HG03520 (cell line): Measurements from ENCODE around the gene C3AR1.
A peak's percentile ranks its signal among the peaks of the same experiment; 100 is the strongest.
"Not testable (repeated sequence)": the region's sequence is repeated elsewhere in the genome, so short reads cannot be mapped to it uniquely, and the experiment has no call there.

ENCODE experiments used
- ATAC-seq: cut with Tn5 transposase; IDR thresholded peaks from one replicate; pipeline ENCODE4 v1.9.1; 2021; ENCODE audit warnings: mild to moderate bottlenecking, moderate library complexity; ENCODE audit not compliant: unreplicated experiment

C3AR1 gene

GRCh38 chr12:8031017-8031416 lies 35.1 kb downstream of the C3AR1 start:
- ATAC-seq: not testable (repeated sequence)

GRCh38 chr12:8030189-8030588 lies 36.0 kb downstream of the C3AR1 start:
- ATAC-seq: no peak

GRCh38 chr12:8028267-8028666 lies 37.9 kb downstream of the C3AR1 start:
- ATAC-seq: no peak

DNA sequence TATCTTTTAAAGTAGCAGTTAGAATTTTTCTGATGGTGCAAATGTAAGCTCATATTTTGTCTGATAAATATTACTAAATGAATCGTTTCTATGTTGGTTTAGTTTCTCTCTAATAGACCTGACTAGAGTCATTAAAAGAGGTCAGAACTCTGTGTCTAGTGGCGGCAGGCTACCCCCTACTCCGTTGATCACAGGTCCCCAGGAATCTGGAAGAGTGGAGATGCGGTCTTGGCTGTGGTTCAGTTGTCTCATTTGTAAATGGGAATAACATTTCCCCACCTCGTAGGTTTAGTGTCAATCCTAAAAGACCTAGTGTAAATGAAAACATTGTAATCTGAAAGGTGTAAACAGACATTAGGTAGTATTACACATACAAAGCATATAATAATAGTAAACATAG lies 38.3 kb downstream of the C3AR1 start:
- no peak for ATAC-seq

- peak; percentile 95 for ATAC-seq
These were observed 39.8 kb downstream of the C3AR1 start for GRCh38 chr12:8026291-8026900.

DNA sequence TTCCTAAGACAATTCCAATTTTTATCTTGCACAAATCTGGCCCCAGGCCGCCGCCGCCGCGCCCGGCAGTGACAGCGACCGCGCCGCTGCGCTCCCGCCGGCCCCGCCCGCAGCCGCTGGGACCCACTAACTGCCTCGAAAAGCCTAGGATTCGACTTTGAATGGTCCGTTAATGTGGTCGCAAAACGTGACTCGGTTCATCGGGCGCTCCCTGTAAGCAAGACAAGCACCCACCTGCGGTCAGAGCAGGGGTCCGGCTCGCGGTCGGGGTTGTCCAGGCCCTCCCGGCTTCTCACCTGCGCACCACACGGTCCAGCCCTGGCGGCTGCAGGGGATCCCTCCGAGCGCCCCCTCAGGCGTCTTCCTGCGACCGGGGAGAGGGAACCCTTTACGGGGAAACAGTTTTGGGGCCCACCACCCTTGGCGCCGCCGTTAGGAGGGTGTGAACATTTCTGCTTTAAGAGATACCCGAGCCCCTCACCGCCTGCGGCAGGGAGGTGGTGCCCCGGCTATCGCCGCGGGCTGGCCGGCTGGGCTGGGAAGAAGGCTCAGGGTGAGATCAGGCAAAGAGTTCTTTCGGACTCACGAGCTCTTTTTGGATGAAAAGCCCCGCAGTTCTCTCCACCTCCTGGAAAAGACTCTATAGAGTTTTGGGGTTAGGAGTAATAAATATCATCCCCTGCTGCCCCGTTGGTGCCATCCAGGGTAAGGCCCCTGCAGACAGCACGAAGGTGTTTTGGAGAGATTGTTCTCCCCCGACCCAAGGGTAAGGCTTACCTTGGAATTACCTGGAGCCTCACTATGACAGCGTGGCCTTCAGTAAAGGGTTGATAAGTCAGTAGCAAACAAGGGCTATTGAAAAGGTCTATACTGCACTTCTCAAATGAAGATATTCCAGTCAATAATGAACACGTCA lies 47.2 kb downstream of the C3AR1 start:
- ATAC-seq: no peak

DNA sequence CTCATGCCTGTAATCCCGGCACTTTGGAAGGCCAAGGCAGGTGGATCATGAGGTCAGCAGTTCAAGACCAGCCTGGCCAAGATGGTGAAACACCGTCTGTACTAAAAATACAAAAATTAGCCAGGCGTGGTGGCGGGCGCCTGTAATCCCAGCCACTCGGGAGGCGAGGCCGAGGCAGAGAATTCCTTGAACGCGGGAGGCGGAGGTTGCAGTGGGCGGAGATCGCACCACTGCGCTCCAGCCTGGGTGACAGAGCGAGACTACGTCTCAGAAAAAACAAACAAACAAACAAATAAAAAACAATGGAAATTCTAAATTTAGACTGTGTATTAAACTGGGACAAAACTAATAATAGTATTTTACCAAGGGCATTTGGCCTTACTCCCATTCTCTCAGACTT lies 47.9 kb downstream of the C3AR1 start:
- not testable (repeated sequence) for ATAC-seq

GRCh38 chr12:8014836-8015235 lies 51.3 kb downstream of the C3AR1 start:
- ATAC-seq: no peak

DNA sequence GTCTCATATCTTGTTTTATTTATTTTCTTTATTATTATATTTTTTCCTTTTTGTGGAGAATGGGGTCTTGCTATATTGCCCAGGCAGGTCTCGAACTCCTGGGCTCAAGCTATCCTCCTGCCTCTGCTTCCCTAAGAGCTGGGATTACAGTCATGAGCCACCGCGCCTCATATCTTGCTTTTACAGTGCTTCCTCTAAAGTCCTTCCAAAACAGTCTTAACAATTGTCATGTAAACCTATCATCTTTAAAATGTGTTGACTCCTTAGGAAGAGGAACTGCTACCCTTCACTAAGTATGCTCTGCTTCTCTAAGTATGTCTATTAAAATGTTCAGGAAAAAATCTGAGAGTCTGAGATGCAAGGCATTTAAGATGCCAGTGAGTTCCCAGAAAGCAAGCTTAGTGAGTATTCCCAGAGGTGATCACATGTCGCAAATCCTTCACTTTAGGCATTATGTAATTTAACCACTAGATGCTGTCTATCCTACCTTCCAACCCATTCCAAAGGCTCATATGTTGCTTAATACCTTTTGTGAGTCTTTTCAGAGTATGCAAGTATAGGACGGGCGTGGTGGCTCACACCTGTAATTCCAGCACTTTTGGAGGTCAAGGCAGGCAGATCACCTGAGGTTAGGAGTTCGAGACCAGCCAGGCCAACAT lies 53.4 kb downstream of the C3AR1 start:
- no peak for ATAC-seq

DNA sequence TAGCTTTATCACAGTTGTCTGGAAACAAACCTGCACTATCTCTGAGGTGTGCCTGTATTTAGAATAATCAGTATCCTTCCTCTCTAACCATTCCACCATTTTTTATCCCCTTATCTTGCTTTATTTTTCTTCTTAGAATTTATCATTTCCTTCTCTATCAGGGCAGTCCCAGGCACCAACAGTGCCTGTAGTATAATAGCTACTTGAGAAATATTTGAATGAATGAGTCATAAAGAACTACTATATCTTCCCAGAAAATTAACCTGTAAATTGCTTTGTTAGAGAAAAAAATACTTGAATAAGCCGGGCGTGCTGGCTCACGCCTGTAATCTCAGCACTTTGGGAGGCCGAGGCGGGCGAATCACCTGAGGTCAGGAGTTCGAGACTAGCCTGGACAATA lies 54.8 kb downstream of the C3AR1 start:
- no peak for ATAC-seq
